Measurements from ENCODE around the gene RASA3.

GRCh38 chr13:113952983-113953520 lies 179.4 kb downstream of the RASA3 start:
- TF ChIP-seq POLR2A (IDR thresholded peaks at IDR 0.05) (no peak), CTCF (IDR thresholded peaks at IDR 0.05) (no peak)
